Measurements from ENCODE around the gene SETX. TPM values are rescaled to one million over a fixed set of nuclear protein-coding genes. Genes with fewer than 3 reads are reported as not detected.
A peak's percentile ranks its signal among the peaks of the same experiment; 100 is the strongest.

SETX gene, protein sequence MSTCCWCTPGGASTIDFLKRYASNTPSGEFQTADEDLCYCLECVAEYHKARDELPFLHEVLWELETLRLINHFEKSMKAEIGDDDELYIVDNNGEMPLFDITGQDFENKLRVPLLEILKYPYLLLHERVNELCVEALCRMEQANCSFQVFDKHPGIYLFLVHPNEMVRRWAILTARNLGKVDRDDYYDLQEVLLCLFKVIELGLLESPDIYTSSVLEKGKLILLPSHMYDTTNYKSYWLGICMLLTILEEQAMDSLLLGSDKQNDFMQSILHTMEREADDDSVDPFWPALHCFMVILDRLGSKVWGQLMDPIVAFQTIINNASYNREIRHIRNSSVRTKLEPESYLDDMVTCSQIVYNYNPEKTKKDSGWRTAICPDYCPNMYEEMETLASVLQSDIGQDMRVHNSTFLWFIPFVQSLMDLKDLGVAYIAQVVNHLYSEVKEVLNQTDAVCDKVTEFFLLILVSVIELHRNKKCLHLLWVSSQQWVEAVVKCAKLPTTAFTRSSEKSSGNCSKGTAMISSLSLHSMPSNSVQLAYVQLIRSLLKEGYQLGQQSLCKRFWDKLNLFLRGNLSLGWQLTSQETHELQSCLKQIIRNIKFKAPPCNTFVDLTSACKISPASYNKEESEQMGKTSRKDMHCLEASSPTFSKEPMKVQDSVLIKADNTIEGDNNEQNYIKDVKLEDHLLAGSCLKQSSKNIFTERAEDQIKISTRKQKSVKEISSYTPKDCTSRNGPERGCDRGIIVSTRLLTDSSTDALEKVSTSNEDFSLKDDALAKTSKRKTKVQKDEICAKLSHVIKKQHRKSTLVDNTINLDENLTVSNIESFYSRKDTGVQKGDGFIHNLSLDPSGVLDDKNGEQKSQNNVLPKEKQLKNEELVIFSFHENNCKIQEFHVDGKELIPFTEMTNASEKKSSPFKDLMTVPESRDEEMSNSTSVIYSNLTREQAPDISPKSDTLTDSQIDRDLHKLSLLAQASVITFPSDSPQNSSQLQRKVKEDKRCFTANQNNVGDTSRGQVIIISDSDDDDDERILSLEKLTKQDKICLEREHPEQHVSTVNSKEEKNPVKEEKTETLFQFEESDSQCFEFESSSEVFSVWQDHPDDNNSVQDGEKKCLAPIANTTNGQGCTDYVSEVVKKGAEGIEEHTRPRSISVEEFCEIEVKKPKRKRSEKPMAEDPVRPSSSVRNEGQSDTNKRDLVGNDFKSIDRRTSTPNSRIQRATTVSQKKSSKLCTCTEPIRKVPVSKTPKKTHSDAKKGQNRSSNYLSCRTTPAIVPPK (N-terminal part only)
- total RNA-seq (10 to 100 TPM; 80.5 to 84.8 TPM), polyA plus RNA-seq (10 to 100 TPM; 21.4 to 29.1 (median 25.9) TPM), total RNA-seq (340 to 538 (median 431) reads per million in 6 experiments)

GRCh38 chr9:132354637-132355355 lies at the start of gene SETX:
SETX (minus strand) TSS chr9:132354986; CDS start chr9:132349428, 5,558 bp downstream.
- ATAC-seq: peak; percentile 86 to 89
- H3K36me3 Mint-ChIP-seq: peaks cover 0 to 25% (median under 1%) of the 10 kb centered on the region in 3 donors
- H3K27ac Mint-ChIP-seq: peak within 1 kb of the TSS; percentile 95 to 99 (median 97)
- POLR2A ChIA-PET: interaction anchor here (0.7 to 3.0 kb wide), 13 partner anchors 9 to 676 kb away, joined by 3 to 13 read pairs (median 4); partner anchors contain the start of genes DDX31, GTF3C4, GTF3C5 and TSC1
- H3K27me3 Mint-ChIP-seq: peaks cover 0 to 1% (median 0%) of the 10 kb centered on the region in 5 donors
- peak within 1 kb of the TSS; percentile 66 to 96 (median 92) for H3K4me3 Mint-ChIP-seq
- peaks cover 20 to 47% (median 41%) of the 10 kb centered on the region in 4 donors for H3K4me1 Mint-ChIP-seq
- H3K9me3 Mint-ChIP-seq: no peaks in the 10 kb centered on the region
- peak; percentile 84 to 97 (median 92) for DNase-seq

DNA sequence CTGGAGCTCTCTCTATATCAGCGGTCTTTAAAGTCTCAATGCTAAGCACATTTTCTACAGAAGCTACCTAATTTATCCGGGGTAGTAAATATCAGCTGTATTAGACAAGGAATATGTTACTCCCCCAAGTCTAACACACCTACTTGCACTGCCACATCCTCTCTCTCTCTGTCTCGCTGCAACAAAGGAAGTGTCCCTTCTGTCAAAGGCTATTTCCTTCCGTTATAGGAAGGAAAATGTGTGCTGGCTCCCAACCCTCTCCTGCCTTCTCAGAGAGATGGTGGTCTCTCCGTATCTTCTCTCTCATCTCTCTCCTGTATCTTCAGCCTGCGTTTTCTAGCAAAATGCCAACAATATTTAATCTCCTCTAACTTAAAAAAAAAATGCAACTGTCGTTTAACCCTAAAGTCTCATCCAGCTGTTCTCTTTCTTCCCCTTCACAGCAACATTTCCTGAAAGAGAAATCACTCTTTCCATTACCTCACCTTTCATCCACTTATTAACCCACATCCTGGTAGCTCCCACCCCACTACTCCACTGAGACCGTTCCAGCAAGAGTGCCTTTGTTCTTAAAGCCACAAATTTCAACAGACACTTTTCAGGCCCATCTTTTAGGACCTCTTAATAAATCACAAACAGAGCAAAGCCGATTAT lies 49.6 kb upstream of the SETX start:
- Mint-ChIP-seq H3K36me3 (peaks cover 0 to 43% (median 10%) of the 10 kb centered on the region in 3 donors), H3K9me3 (no peaks in the 10 kb centered on the region), H3K4me3 (peak overlapping the region; percentile 46 to 96 (median 92)), H3K27me3 (no peaks in the 10 kb centered on the region), H3K4me1 (peaks cover 30 to 60% (median 51%) of the 10 kb centered on the region in 4 donors), H3K27ac (peak overlapping the region; percentile 72 to 98 (median 83))
- ATAC-seq (peak; percentile 29 to 32), DNase-seq (peak in 3 of 10 donors; percentile 12 to 26 (median 19))
- POLR2A ChIA-PET: no interaction called here

DNA sequence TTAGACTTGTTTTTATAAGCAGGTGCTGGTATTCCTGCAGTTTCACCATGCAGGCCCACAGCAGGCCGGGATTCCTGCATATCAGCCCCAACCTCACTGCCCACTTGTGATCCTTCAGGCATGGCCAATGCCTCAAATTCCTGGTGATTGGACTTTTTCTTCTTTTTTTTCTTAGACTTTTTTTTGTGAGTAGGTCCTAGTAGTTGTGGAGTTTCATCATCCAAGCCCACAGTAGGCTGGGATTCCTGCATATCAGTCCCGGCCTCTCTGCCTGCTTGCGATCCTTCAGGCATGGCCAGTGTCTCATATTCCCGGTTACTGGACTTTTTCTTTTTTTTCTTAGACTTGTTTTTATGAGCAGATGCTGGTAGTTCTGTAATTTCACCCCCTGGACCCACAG lies 47.0 kb upstream of the SETX start:
- Mint-ChIP-seq H3K36me3 (peaks cover 0 to 64% (median 23%) of the 10 kb centered on the region in 3 donors), H3K27me3 (no peaks in the 10 kb centered on the region), H3K27ac (no peak overlapping the region), H3K4me1 (peaks cover 27 to 55% (median 46%) of the 10 kb centered on the region in 4 donors), H3K4me3 (peak overlapping the region in 1 of 10 donors; percentile 38), H3K9me3 (no peaks in the 10 kb centered on the region)
- DNase-seq (no peak), ATAC-seq (no peak)
- POLR2A ChIA-PET: no interaction called here

GRCh38 chr9:132395560-132395959 lies 40.8 kb upstream of the SETX start:
- Mint-ChIP-seq H3K36me3 (peaks cover 0 to 92% (median 28%) of the 10 kb centered on the region in 3 donors), H3K4me1 (peaks cover 0 to 7% (median 1%) of the 10 kb centered on the region in 4 donors), H3K27me3 (no peaks in the 10 kb centered on the region), H3K4me3 (no peak overlapping the region), H3K9me3 (no peaks in the 10 kb centered on the region), H3K27ac (no peak overlapping the region)
- DNase-seq: no peak
- POLR2A ChIA-PET: no interaction called here
- no peak for ATAC-seq

- ATAC-seq (no peak), DNase-seq (no peak)
- POLR2A ChIA-PET: no interaction called here
- no peak overlapping the region for H3K4me3 Mint-ChIP-seq
- no peaks in the 10 kb centered on the region for H3K27me3 Mint-ChIP-seq
- H3K27ac Mint-ChIP-seq: no peak overlapping the region
- H3K9me3 Mint-ChIP-seq: no peaks in the 10 kb centered on the region
- no peaks in the 10 kb centered on the region for H3K4me1 Mint-ChIP-seq
- H3K36me3 Mint-ChIP-seq: peaks cover 0 to 98% (median 32%) of the 10 kb centered on the region in 3 donors
Observed at GRCh38 chr9:132391449-132391848, 36.7 kb upstream of the SETX start.

DNA sequence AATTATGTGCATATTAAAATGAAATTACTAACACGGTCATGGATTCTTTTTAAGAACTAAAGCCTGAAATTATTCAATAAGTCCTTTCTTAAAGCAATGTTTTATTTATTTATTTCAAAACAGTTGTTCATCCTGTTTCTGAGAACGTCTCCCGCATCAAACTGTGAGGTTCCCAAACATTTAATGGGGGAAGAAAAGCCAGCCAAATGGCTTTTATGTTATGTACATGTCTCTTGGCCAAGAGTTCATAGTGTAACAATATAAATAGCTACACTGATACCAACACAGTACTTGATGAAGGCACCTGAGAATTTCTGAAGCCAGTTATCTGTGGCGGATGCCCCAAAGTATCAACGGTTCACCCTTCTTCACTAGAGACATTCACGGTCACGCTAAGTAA lies 36.2 kb upstream of the SETX start:
- no peak overlapping the region for H3K27ac Mint-ChIP-seq

GRCh38 chr9:132387133-132387532 lies 32.3 kb upstream of the SETX start:
- ATAC-seq: no peak
- peaks cover 7 to 36% (median 21%) of the 10 kb centered on the region in 4 donors for H3K4me1 Mint-ChIP-seq
- H3K9me3 Mint-ChIP-seq: no peaks in the 10 kb centered on the region
- no peak overlapping the region for H3K4me3 Mint-ChIP-seq
- H3K36me3 Mint-ChIP-seq: peaks cover 4 to 97% (median 28%) of the 10 kb centered on the region in 3 donors
- no peaks in the 10 kb centered on the region for H3K27me3 Mint-ChIP-seq
- POLR2A ChIA-PET: no interaction called here
- H3K27ac Mint-ChIP-seq: no peak overlapping the region
- DNase-seq: no peak

More for the DNA sequence above, 36.2 kb upstream of the SETX start:
- no peaks in the 10 kb centered on the region for H3K9me3 Mint-ChIP-seq
- POLR2A ChIA-PET: no interaction called here
- ATAC-seq (no peak), DNase-seq (no peak)
- H3K4me1 Mint-ChIP-seq: peaks cover 0 to 3% (median 0%) of the 10 kb centered on the region in 4 donors
- no peak overlapping the region for H3K4me3 Mint-ChIP-seq
- no peaks in the 10 kb centered on the region for H3K27me3 Mint-ChIP-seq
- H3K36me3 Mint-ChIP-seq: peaks cover 0 to 98% (median 31%) of the 10 kb centered on the region in 3 donors

DNA sequence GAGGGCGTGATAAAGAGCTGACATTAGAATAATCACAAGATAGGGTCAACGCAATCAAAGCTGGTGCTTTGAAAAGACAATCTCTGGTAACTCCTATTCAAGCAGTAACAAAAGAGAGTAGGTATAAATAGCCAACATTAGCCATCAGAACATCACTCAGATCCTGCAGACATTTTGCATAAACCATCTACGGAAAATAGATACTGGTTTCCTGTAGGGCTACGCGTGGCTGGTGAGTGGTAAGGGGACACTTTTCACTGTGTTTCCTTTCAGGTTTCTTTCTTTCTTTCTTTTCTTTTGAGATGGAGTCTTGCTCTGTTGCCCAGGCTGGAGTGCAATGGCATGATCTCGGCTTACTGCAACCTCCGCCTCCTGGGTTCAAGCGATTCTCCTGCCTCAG lies 29.6 kb upstream of the SETX start:
- ATAC-seq: peak; percentile 23 to 47

DNA sequence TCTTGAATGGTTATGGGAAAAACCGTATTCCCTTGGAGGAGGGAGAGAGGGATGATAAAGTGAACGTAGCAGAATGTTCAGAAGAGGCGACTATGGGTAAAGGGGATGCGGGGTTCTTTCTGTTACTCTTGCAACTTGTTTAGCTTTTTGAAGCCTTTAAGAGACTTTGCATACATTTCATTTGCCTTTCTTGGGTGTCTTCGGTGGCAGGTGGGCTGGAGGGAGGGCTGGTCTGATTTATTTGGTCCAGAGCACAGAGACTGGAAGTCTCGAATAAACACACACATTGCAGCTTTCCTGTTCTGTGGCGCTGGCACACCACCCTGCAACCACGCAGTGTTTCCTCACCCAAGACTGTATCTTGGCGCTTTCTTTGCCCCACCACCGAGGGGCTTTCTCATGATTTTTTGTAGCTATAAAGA lies 28.7 kb upstream of the SETX start:
- DNase-seq (no peak), ATAC-seq (peak in 1 of 2 donors; percentile 35)
- Mint-ChIP-seq H3K4me1 (peaks cover 7 to 50% (median 30%) of the 10 kb centered on the region in 4 donors), H3K9me3 (no peaks in the 10 kb centered on the region), H3K36me3 (peaks cover 4 to 70% (median 17%) of the 10 kb centered on the region in 3 donors), H3K27ac (peak overlapping the region in 7 of 10 donors; percentile 13 to 89 (median 48)), H3K27me3 (no peaks in the 10 kb centered on the region), H3K4me3 (peak overlapping the region in 1 of 10 donors; percentile 75)
- POLR2A ChIA-PET: interaction anchor here (1.3 kb wide), 2 partner anchors 29 to 32 kb away, joined by 4 to 9 read pairs; partner anchors contain the start of gene SETX

More for the DNA sequence above, 29.6 kb upstream of the SETX start:
- Mint-ChIP-seq H3K27ac (peak overlapping the region in 8 of 10 donors; percentile 24 to 87 (median 67)), H3K9me3 (no peaks in the 10 kb centered on the region), H3K4me1 (peaks cover 7 to 50% (median 30%) of the 10 kb centered on the region in 4 donors), H3K4me3 (peak overlapping the region in 1 of 10 donors; percentile 33), H3K27me3 (no peaks in the 10 kb centered on the region), H3K36me3 (peaks cover 4 to 79% (median 11%) of the 10 kb centered on the region in 3 donors)
- no peak for DNase-seq
- POLR2A ChIA-PET: interaction anchor here (1.3 kb wide), 1 partner anchor 30 kb away, joined by 9 read pairs; the partner anchor contains the start of gene SETX

DNA sequence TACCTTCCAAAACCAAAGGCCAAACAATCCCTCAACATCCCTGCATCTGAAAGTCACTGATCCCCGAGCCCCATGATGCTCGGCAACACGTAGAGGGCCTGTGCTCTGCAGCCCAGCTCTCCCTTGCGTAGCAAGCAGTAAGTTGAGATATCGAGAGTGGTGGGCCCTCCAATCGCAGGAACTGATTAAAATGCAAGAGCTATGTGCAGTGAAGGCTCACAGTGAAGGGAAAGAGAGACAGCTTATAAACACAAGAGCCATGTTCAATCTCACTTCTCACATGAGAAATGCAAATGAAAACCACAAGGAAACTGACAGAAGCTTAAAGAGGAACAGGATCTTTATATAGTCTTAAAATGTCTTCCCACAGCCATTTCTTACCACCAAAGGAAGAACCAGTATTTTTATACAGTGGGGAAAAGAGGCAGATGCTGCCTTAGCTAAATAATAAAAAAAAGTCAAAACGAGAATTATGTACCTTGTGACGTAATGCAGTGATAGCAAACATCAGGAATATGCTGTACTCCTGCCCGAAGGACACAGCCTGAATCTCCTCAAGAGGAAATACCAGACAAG lies 27.3 kb upstream of the SETX start:
- Mint-ChIP-seq H3K27me3 (no peaks in the 10 kb centered on the region), H3K27ac (peak overlapping the region in 7 of 10 donors; percentile 3 to 91 (median 54)), H3K4me1 (peaks cover 7 to 50% (median 30%) of the 10 kb centered on the region in 4 donors), H3K36me3 (peaks cover 4 to 56% (median 11%) of the 10 kb centered on the region in 3 donors), H3K9me3 (no peaks in the 10 kb centered on the region), H3K4me3 (peak overlapping the region in 4 of 10 donors; percentile 0 to 56 (median 13))
- DNase-seq (no peak), ATAC-seq (peak in 1 of 2 donors; percentile 37)
- POLR2A ChIA-PET: interaction anchor here (0.9 to 1.3 kb wide), 4 partner anchors 12 to 31 kb away, joined by 3 to 6 read pairs (median 4); partner anchors contain the start of gene SETX

All from naive thymus-derived CD8-positive, alpha-beta T cell (primary cell).